HL-60/S4 treated with phorbol 12-myristate 13-acetate at 8.2 ng/mL for 4 days and 3 days (cell line): Measurements from ENCODE around the gene TBC1D30.

Source experiments
- in situ Hi-C: fragments of 300-500 bp; cut with MboI; formaldehyde crosslinking; loops from 2 replicates; pipeline ENCODE4 v1.15.0; 2022; ENCODE audit warnings: low sequenced_read_pairs

TBC1D30 gene

GRCh38 chr12:64903479-64904152 is 79.2 kb downstream of the TBC1D30 start:
- in situ Hi-C loops = no loop called here

GRCh38 chr12:64907097-64907496 is 82.7 kb downstream of the TBC1D30 start:
- in situ Hi-C loops = no loop called here

DNA sequence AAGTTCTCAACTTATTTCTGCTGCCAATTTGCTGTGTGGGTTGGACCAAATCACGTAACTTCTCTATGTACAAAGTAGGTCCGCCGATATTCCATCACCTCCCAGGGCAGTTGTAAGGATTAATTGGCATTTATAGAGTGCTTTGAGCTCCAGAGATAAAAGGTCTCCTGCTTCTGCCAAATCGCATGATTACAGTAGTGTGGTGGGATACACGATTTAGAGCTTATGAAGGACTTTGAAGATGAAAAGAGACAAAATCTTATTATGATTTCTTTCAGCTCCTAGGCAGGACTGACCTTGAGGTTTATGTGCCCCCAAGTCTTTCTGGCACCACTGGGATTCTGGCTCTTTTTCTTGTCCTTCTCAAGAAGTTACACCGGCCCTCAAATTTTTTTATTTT is 84.7 kb downstream of the TBC1D30 start:
- in situ Hi-C loops = no loop called here

DNA sequence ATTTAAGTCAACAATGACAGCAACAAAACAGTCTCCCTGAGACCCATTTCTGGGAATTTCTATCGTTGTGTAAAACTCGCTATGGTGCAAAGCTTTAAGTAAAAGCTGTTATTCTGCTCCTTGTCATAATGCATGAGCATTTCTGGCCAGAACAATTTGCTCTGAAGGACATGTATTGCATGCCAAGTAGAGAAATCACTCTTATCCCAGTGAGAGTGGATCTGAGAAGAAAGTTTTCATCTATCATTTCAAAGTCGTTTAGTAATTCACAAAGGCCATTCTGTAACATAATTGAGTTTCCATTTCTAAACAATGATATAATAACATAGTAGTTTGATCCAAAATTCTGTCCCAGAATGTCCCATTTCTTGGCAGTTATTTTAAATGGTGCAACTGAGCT is 86.6 kb downstream of the TBC1D30 start:
- in situ Hi-C loops = no loop called here

- in situ Hi-C loops = no loop called here
These were observed 87.5 kb downstream of the TBC1D30 start for GRCh38 chr12:64911912-64912311.

DNA sequence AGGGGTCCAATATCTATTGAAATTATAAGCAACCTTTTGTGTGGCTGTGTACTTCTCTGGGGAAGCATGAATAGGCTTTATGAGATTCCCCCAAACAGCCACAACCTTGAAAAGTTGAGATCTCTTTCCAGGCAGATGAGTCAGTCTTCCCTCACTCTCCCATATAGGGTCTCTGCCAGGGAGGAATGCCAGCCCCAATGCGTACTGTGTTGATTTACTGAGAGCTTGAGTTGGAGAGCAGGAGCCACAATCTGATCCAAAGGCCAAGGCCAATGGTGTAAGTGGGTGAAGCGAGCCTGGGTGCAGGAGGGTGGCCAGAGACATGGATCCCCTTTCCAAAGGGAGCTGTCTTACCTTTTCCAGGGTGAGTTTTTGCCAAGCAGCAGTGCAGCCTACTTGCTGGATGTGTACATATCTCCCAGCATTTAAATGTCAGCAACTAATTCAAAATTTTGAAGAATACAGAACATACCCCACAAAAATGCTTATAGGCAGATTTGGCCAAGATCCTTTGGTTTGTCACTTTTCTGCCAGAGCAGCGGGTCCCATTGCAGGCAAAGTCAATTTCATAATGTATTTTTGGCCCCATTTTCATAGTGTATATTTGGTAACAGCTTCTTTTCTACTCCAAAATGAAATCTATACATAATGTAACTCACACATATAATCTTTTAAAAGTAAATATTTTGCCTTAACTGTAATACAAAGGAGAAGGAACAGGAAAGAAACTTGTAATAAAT is 88.2 kb downstream of the TBC1D30 start:
- in situ Hi-C loops = no loop called here

DNA sequence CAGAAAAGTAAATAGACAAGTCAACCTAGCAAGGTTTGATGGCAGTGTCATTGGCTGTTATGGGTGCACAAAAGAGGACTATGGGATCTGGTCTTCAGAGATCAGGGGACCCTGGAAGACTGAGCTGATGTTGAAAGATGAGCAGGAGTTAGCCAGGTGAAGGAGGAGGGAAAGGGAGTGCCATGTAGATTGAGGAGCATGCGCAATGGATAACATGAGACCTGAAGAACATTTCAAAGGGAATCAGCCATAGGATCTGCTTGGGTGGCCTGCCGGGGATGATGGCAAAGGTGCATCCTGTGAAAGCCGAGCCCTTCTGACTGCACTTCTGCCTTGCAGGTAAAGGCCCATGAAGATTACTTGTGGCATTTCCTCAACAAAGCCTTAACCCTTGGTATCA is 90.8 kb downstream of the TBC1D30 start:
- in situ Hi-C loops = no loop called here

DNA sequence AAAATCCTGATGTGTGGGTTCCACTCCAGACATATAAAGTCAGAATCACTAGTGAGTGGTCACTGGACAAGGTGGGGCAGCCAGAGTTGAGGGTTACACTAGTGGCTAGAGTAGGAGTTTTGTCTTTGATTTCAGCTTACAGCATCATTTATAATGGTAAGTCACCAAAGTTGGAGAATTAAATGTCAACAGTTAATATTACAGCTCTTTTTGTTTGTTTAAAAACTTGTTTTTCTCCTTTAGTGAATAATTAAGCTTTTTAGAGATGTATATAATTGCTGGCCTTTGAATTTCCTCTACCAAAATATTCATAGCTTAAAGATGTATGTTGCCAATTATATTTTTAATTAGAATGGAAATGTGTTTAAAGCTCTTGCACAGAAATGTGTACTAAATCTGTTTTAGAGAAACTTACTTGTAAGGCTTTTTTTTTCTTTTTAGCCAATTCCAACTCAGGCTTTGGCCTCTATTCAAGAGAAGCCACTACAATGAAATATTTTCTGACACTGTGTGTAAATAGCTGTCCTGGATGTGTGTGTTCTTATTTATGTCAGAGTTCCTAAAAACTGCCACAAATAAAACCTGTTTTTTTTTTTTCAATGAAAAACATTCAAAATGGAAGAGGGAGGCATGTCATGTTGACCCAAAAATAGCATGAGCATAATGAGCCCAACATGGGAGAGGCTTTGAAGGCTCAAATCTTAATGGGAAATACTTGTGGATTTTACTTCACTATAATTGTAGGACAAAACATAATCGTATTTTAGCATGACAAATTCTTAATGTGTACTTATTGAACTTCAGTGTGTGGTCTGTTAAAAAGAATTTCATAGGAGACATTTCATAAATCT is 92.2 kb downstream of the TBC1D30 start:
- in situ Hi-C loops = no loop called here

DNA sequence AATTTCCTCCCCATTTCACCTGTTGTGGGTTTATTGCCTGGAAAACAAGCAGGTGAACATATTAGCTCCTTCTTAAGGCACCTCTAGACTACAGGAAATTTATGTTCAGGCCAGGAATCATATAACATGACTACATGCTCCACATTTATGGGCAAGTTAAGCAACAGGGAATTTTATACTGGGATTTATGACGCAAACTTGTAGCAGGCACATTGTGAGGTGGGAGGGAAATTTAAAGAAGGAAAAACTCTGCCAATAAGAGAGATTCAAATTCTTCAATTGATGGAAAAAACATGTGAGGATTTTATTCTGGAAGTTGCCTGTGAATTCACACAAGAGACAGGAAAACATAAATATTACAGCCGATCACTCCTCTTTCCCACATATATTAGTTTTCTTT is 93.9 kb downstream of the TBC1D30 start:
- in situ Hi-C loops = no loop called here

- in situ Hi-C loops = no loop called here
These were observed 94.4 kb downstream of the TBC1D30 start for GRCh38 chr12:64918801-64919200.

GRCh38 chr12:64922853-64923252 is 98.4 kb downstream of the TBC1D30 start:
- in situ Hi-C loops = no loop called here

- in situ Hi-C loops = no loop called here
These were observed 99.1 kb downstream of the TBC1D30 start for GRCh38 chr12:64923536-64923935.
